Stimulated activated CD8-positive, alpha-beta memory T cell treated with anti-CD3 and anti-CD28 coated beads, Interleukin-7, amount 100 ng/mL, for 4 hours (primary cell): ENCODE data around the gene POC1A.

Source experiments
- DNase-seq, 2 donors: peaks; one replicate each; pipeline ENCODE4 v3.0.0-alpha.2; 2020; ENCODE audit warnings: low read depth in 2 of 2

Gene POC1A

DNA sequence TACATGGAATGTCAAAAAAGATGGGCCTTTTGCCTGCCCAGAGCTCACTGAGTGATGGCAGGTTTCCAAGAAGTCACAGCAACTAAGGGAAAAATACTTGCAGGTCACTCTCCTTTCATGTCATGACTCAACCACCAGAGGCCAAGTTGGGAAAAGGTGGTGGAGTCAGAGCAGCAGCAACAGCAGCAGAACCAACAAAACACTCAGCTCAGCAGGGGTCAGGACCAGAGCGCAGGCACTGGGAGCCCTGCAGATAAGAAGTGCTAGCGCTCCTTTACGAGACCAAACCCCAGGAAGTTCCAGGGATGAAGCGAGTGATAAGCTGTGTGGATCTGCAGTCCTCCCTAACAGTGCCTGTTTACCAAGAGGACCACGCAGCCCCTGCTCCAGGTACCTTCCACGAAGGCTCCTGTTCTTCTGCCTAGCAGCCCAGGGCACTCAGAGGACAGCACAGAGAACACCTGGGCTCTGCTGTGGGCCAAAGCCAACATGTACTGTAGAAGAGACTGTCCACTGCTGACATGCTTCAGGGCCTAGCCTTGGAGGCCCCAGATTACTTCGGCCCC is 26.0 kb downstream of the POC1A start:
- no peak for DNase-seq

DNA sequence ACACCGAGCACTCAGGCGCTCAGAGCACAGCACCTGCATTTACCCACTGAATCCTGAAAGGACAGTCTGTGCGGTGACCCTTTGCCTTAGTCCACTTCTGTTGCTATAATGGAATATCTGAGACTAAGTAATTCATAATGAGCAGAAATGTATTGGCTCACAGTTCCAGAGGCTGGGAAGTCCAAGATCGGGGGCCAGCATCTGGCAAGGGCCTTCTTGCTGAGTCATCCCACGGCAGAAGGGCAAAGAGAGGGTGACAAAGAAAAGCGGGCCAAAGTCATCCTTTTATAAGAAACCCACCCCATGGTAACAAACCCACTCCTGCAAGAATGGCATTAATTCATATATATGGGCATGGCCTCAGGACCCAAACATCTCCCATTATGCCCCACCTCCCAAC is 27.7 kb downstream of the POC1A start:
- no peak for DNase-seq

DNA sequence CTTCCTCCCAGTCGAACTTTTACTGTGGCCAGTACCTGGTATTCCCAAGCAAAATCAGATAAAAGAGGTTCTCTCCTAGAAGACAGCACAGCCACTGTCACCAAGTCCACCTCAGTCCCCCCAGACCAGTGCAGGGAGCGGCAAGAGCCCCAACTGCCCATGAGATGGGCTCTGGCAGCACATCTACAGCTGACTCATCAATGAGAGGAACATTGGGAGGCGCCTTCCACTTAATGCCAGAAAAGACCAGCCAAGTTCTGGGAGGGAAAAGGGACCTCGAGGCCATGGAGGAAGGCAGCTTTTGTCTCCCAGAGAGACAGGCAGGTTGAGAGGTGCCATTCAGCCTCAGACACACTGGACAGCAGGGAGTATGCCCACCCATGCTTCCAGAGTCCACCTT is 28.2 kb downstream of the POC1A start:
- no peak for DNase-seq

DNA sequence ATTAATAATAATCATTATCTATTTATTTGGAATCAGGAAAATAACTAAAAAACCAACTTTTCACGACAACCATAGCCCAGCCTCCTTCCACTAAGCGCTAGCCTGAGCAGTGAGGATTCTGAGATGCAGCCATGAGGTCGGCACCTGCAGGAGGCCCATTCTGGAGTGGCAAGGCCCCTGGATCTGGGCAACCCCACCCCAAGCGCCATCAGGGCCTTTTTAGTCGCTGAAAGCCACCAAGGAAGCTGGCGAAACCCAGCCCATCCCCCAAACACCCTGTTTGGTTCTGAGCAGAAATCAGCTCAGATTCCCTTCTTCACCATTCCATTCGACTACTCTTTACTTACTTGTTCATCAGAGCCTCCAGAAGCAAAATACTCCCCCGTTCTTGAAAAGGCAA is 29.5 kb downstream of the POC1A start:
- no peak for DNase-seq

DNA sequence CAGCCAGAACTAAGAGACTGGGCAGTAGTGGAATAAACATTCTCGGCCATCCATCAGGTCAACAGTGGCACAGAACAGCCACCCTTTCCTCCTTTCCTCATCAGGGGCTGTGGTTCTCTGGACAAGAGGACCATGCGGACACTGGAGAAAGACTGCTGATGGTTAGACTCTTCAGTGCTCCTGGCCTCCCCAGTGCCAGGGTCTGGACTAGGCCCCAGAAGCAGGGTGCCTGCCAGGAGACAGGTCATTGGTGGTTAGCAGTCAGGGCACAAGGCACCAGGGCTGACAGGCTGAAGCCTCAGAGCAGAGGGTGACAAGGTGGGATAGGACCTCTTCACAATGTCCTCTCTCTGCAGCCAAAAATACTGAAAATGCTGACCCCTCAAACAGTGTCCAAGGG is 30.1 kb downstream of the POC1A start:
- no peak for DNase-seq

DNA sequence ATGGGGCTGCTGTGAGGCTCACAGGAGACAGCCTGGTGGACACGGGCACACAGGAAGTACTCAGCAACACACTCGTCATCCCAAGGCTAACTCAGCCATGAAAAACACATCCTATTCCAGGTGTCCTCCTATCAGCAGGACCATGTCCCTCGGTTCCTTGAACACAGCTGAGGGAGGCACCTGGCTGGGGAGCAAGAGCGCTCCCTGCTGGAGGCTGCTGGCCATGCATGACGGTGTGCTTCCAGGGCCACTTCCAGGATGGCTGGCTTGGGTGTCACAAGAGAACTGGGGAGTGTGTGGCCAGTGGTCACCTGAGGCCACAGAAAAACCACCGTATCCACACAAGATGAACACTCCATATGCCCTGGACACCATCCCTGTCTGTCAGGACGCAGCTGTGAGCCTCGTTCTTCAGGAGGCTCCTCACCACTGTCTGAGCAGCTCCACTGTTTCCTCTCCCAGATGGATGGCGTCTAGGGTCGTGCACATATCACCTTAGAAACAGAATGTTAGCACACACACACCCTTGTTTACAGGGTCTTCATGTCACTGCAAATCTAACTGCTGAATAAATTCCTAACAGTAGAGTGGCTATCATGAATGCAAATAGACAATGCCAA is 31.0 kb downstream of the POC1A start:
- DNase-seq = peak; percentile 44 to 55

DNA sequence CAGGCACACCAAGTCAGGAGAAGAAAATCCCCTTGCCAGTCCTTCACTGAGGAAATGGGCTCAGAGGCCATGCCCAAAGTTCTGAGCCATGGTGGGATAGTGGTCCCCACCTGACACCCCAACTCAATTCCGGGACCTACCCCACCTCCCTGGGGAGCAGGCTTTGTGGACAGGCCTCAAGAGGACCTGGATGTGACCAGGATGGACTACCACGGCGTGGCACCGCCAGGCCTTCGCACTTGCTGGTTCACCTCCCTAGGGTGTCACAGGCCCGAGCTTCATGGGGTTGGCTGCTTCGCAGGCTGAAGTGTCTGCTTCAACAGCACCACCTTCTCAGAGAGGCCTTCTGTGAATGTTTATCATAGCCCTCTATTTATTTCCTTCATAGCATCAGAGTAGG is 31.7 kb downstream of the POC1A start:
- no peak for DNase-seq

DNA sequence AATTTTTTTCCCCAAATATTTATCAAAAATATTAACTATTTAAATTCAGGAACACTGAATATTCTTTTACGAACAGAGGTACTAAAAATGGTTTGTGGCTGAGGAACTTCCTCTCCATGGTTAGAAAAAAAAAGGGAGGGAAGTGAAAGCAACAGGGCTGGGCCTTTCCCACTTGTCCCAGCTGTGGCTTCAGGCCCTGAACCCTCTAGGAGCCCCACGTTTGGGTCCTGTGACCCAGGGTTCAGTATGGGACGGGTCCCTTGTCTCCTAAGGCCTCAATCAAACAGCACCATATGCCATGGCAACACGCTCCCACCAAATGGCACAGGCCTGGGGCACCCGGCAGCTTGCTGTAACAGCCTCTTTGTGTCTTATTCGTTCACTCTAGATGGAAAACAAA is 32.4 kb downstream of the POC1A start:
- DNase-seq = no peak

DNA sequence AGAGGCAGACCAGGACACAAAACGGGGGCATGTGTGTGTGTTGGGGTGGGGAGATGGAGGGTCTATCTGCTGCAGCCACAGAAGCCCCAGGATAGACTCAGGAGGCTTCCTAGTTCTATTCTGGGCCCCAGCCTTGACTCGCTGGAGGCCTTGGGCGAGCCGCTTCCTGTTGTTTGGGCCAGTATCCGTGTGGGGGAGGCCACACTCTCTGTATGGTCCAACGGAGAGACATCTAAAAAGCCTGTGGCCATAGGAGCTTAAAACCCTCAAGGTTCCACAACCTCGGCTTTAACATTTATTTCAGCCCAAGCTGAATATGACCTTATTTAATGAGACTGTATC is 32.8 kb downstream of the POC1A start:
- no peak for DNase-seq

DNA sequence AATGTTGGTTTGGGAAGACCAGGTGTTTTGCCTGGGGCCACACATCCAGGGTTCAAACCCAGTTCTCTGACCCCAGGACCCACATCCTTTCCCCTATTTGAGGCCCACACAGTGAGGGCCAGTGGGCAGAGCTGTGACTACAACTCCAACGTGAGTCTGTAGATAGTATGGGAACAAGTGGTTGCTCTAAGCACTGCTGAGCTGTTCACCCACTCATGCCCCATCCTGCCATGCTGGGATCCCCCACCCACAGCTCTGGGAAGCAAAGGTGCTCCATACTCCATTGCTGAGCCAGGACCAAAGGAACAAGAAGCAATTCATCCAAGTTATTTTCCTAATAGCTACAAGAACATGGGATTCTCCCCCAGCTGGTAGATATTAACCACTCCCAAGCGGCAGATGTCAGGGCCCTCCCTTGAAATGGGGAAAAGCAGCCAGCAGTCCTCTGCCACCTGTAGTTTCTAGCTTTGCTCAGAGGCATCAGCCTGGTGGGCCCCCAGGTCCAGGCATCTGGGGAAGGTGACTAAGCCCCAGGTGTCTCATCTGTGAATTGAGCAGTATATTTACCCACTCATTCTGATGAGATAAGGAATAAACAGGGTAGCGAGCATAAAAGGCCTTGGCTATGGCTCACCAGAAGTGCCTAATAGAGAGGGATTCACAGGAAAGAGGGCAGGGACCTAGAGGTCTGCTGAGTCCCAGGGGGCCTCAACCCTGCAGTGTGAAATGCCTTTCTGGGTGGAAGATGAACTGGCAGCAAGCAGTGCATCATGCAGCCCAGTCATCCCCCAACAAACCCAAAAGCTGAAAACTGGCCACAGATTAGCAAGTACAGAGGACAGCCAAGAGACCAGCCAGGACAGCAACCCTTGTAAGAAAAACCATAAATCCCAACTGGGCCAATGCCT is 33.4 kb downstream of the POC1A start:
- DNase-seq = no peak

DNA sequence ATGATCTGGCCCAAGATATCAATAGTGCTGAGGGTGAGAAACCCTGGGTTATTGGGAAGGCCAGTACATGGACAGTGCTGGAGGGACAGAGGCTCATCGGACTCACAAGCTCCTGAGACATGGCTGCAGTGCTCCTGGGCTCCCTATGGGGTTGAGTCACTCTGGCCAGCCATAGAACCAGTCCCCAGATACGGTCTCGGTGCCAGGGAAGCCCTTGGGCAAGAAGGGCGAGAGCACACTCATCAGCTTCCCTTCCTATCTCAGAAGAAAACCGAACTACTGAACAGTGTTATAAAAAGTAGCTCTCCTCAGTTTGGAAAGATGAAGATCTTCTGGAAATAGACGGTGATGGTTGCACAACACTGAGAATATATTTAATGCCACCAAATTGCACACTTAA is 34.4 kb downstream of the POC1A start:
- DNase-seq = no peak

DNA sequence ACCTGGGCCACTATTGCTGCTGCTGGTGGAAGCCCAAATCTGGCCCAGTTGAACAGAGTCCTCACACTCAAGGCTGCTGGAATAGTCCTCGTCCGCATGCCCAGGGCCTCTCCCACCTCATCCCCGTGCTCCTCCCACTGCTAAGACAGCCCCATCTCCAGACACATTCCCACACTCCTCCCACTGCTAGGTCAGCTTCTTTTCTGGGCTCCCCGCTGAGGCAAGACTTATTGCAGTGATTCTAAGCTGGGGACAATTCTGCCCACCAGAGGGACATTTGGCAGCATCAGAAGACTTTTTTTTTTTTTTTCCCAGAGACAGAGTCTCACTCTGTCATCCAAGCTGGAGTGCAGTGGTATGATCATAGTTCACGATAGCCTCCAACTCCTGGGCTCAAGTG is 35.1 kb downstream of the POC1A start:
- no peak for DNase-seq

DNA sequence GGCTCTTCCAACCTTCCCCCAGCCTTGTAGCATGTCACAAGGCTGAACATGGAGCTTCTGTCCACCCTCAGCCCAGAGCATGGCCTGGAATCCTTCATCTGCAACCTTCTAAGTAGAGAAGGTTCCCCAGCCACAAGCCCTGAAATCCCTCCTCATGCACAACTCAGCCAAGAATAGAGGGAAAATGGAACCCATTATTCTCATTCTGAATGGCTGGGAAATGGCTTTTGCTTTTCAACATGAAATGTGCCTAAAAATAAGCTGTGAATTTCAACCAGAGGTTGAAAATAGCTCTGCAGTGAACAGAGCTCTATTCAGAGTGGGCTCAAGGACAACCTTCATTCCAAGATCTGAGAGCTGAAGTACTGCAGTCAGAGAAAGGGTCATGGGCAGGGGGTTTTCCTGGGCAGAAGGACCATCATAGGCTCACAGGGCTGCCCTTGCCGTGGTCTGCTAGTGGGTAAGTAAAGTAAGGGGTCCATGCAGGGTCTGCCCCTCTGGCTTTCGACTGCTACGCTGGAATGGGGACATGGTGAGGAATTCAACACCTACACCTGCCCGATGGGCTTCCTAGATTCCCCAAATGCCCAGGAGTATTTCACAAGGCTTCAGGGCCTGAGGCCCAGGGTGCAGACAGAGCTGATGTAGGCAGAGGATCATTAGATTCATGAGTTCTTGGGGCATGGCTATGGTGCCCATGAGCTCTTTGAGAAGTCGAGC is 35.9 kb downstream of the POC1A start:
- no peak for DNase-seq

DNA sequence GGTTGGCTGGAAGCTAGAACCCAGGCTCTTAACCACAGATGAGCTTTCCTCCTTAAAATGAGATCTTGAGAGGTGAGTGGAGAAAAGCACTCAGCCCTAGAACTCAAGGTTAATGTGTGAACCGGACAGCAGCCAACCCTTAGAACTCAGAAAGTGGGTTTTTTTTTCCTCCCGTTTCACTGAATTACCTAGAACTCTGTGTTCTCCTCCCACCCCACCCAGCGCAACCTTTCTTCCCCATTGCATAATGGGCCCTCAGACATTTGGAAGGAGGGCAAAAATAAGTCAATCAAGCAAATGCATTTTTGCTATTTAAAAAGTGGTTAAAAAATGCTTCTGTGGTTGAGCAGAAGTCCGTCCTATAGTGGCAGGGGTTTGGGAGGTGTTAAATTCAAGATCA is 36.7 kb downstream of the POC1A start:
- DNase-seq = no peak

DNA sequence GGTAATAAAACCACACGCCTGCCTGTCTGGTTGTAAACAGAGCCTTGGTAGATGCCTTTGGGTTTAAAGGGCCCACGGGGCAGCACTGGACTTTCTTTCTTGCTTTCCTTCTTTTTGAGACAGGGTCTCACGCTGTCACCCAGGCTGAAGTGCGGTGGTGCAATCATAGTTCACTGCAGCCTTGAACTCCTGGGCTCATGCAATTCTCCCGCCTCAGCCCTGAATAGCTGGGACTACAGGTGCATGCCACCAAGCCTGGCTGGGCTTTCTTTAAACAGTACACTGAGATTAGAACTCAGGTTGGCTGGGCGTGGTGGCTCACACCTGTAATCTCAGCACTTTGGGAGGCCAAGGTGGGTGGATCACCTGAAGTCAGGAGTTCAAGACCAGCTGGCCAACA is 42.2 kb downstream of the POC1A start:
- DNase-seq = no peak

DNA sequence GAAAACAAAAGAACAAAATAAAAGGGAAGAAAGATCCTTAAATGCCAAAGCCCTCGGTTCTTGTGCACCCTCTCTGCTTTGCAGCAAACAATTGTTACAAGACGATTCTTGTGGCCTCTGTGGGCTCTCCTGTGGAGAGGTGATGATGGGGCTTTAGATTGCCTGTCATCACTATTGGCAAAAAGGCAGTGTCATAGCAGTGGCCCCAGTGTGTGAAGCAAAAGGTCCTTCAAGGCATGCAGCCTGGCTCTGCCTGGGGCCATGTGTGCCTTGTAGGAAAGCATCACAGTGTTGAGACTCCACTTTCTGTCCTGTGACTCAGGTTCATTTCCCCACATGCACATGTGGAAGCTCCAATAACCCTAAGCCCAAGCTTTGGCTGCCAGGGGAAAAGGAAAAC is 43.7 kb downstream of the POC1A start:
- no peak for DNase-seq

DNA sequence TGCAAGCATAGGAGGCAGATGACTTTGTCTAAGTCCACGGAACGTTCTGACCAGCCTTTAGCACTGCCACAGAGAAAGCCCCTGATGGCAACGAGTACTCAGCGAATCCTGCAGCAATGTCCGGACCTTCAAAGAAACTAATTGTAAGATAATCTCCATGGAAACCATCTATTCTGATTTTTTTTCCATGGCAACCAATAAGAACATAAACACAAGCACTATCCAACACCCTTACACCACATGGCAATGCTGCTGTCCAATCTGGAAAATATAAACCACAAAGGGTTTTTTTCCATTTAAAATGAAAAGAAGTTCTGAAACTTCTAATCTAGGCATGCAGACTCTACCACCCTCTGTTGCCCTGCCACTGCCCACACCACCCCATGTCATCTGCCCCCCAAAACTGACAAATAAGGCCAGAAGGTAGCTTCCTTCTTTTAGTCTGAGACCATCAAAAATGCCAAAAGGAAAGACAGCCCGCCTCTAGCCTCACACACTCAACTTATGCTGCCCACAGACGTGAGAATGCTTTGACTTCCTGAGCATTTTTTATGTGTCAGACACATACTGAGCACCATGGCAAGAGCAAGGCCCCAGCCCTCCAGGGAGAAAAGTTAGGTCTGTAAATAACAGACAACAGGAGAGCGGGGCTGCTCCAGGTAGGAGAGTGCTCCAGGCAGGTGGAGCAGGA is 44.5 kb downstream of the POC1A start:
- no peak for DNase-seq

DNA sequence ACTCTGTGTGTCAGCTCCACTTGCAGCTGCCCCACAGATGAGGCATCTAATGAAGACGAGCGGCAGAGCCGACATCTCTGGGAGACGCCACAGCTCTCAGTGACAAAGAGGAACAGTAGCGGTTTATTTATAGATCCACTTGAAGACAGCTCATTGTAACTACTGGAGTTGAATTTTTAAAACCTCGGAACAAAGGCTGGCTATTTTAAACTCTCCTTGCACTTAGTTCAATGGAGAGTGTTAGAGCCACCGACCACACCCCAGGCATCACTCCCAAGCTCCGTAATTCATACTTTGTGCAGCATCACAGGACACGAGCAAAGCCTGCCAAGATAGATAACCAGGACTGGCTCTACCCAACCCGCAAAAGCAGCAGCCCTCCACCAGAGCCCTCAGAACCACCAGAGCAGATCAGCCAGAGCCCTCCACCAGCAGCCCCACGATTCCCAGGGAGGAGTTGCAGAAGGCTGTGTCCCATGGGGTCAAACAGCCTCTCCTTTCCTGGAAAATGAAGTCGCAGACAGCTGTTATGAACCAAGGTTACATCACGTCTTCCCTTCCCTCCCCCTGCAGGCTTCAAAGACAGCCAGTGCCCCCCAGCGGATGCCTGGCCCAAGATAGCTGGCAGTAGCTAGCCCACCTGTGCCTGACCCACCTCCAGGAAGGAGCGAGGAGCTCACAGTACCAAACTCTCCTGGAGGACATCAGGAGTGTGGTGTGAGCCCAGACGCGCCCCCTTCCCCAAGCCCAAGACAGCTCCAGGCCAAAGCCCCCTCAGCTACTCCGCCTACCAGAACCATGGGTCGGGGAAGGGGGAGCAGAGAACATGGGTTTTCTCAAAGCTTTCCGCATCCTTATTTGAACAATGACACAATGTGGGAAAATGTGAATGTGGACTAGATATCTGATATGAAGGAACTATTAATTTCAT is 45.7 kb downstream of the POC1A start:
- DNase-seq = no peak

DNA sequence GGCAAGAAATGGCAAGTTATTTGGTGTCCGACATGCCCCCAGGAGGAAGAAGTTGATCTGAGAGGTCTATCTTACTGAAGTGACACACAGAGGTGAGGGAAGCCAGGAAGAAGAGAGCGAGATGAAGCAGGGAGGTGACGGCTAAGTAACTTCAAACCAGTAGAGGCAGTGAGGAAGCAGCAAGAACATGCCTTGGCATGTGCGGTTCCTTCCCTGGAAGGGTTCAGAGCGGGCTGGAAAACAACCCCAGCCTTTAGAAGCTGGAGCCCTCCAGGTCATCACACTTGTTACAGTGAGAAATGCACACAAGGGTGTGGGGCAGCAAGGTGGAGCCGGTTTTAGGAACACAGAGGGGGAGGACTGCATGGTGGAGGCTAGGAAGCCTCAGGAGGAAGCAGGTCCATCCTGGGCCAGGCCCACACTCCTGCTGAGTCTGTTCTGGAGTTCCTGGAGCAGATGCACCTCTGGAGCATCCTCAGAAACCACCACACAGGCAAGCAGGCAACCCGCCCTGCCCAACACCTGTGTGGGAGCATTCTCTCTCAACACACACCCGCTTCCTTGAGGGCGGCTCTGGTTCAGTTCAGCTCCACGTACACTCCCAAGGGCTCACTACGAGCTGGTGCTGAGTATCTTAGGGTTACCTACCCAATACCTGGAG is 47.1 kb downstream of the POC1A start:
- DNase-seq = no peak
